H9 (cell line): Measurements from ENCODE around the gene RPS6KB2. TPM values are rescaled to one million over a fixed set of nuclear protein-coding genes. Genes with fewer than 3 reads are reported as not detected.

Experiments
- DNase-seq: peaks from one replicate; pipeline ENCODE4 v3.0.0-alpha.2; 2017
- H2AFZ ChIP-seq: one replicate; pipeline ENCODE4 v1.6.1; 2013; ENCODE audit warnings: mild to moderate bottlenecking, low read length, control low read depth, moderate library complexity
- H2AK5ac ChIP-seq: 2 replicates; pipeline ENCODE4 v1.6.1; 2013; ENCODE audit warnings: low read length, control low read depth, mixed read lengths; ENCODE audit not compliant: insufficient read length
- H2BK120ac ChIP-seq: one replicate; pipeline ENCODE4 v1.6.1; 2013; ENCODE audit warnings: low read depth, mild to moderate bottlenecking, low read length, control low read depth, inconsistent platforms; ENCODE audit not compliant: poor library complexity, severe bottlenecking
- H2BK12ac ChIP-seq: 2 replicates; pipeline ENCODE4 v1.6.1; 2013; ENCODE audit warnings: low read length, control low read depth, mixed read lengths, low read depth; ENCODE audit not compliant: insufficient read length
- H2BK15ac ChIP-seq: 2 replicates; pipeline ENCODE4 v1.6.1; 2013; ENCODE audit warnings: low read depth, low read length, control low read depth
- H2BK20ac ChIP-seq: one replicate; pipeline ENCODE4 v1.6.1; 2013; ENCODE audit warnings: low read depth, mild to moderate bottlenecking, low read length, control low read depth, inconsistent platforms; ENCODE audit not compliant: poor library complexity, severe bottlenecking
- H2BK5ac ChIP-seq: 2 replicates; pipeline ENCODE4 v1.6.1; 2013; ENCODE audit warnings: low read length, control low read depth, mixed read lengths; ENCODE audit not compliant: insufficient read length
- H3K14ac ChIP-seq: 2 replicates; pipeline ENCODE4 v1.6.1; 2013; ENCODE audit warnings: low read length, control low read depth; ENCODE audit not compliant: insufficient read depth
- H3K18ac ChIP-seq: 2 replicates; pipeline ENCODE4 v1.6.1; 2013; ENCODE audit warnings: low read depth, mild to moderate bottlenecking, mixed read lengths, low read length, control low read depth; ENCODE audit not compliant: insufficient read length
- H3K23ac ChIP-seq: 2 replicates; pipeline ENCODE4 v1.6.1; 2013; ENCODE audit warnings: low read length, control low read depth, mixed read lengths, low read depth; ENCODE audit not compliant: insufficient read length
- H3K23me2 ChIP-seq: 2 replicates; pipeline ENCODE4 v1.6.1; 2013; ENCODE audit warnings: low read depth, mild to moderate bottlenecking, mixed read lengths, low read length, control low read depth; ENCODE audit not compliant: insufficient read length, poor library complexity, severe bottlenecking
- H3K27ac ChIP-seq: 2 replicates; pipeline ENCODE4 v1.5.1; 2013; ENCODE audit warnings: low read length, control low read depth, mixed read lengths, low read depth; ENCODE audit not compliant: insufficient read length
- H3K27me3 ChIP-seq: 2 replicates; pipeline ENCODE4 v1.6.1; 2013; ENCODE audit warnings: low read length, control low read depth, inconsistent platforms; ENCODE audit not compliant: insufficient read depth
- H3K4ac ChIP-seq: 2 replicates; pipeline ENCODE4 v1.6.1; 2013; ENCODE audit warnings: low read depth, mild to moderate bottlenecking, control low read depth, inconsistent platforms, low read length, moderate library complexity
- H3K4me1 ChIP-seq: 2 replicates; pipeline ENCODE4 v1.6.1; 2013; ENCODE audit warnings: low read length, control low read depth, inconsistent platforms; ENCODE audit not compliant: insufficient read depth
- H3K4me2 ChIP-seq: 2 replicates; pipeline ENCODE4 v1.6.1; 2013; ENCODE audit warnings: low read length, control low read depth, mixed read lengths; ENCODE audit not compliant: insufficient read length, insufficient read depth
- H3K56ac ChIP-seq: 2 replicates; pipeline ENCODE4 v1.6.1; 2013; ENCODE audit warnings: low read depth, mild to moderate bottlenecking, mixed read lengths, low read length, control low read depth; ENCODE audit not compliant: insufficient read length
- H3K79me1 ChIP-seq: 2 replicates; pipeline ENCODE4 v1.6.1; 2013; ENCODE audit warnings: low read depth, mild to moderate bottlenecking, moderate library complexity, low read length, control low read depth, inconsistent platforms; ENCODE audit not compliant: insufficient read depth, poor library complexity, severe bottlenecking
- H3K79me2 ChIP-seq: 2 replicates; pipeline ENCODE4 v1.6.1; 2013; ENCODE audit warnings: low read length, control low read depth, inconsistent platforms; ENCODE audit not compliant: insufficient read depth
- H3K9ac ChIP-seq: 2 replicates; pipeline ENCODE4 v1.6.1; 2013; ENCODE audit warnings: low read length, control low read depth, mixed read lengths; ENCODE audit not compliant: insufficient read length; ENCODE audit errors: extremely low read depth
- H3K9me3 ChIP-seq: one replicate; pipeline ENCODE4 v1.6.1; 2013; ENCODE audit warnings: low read depth, low read length, inconsistent platforms; ENCODE audit not compliant: control insufficient read depth
- H3T11ph ChIP-seq: one replicate; pipeline ENCODE4 v1.6.1; 2013; ENCODE audit warnings: mild to moderate bottlenecking, low read length, control low read depth, inconsistent platforms
- H4K20me1 ChIP-seq: one replicate; pipeline ENCODE4 v1.6.1; 2013; ENCODE audit not compliant: control insufficient read depth, insufficient read length, insufficient read depth
- H4K5ac ChIP-seq: 2 replicates; pipeline ENCODE4 v1.6.1; 2013; ENCODE audit warnings: low read depth, mild to moderate bottlenecking, mixed read lengths, low read length, control low read depth; ENCODE audit not compliant: insufficient read length
- H4K8ac ChIP-seq: replicated peaks from 2 replicates; pipeline ENCODE4 v1.6.1; 2013; ENCODE audit warnings: low read length, control low read depth, mixed read lengths, low read depth; ENCODE audit not compliant: insufficient read length
- H4K91ac ChIP-seq: 2 replicates; pipeline ENCODE4 v1.6.1; 2013; ENCODE audit warnings: low read depth, mild to moderate bottlenecking, moderate library complexity, mixed read lengths, low read length, control low read depth; ENCODE audit not compliant: insufficient read length
- H3K27ac Mint-ChIP-seq, 3 experiments: 2 replicates in 2 of 3; 3 replicates in 1 of 3; pipeline ENCODE4 v1.8.0; 2020 to 2021; ENCODE audit warnings: mixed read lengths in 3 of 3, mild to moderate bottlenecking in 1 of 3, moderate library complexity in 1 of 3
- H3K27me3 Mint-ChIP-seq: 2 replicates; pipeline ENCODE4 v1.8.0; 2021; ENCODE audit warnings: low read depth, mild to moderate bottlenecking, moderate library complexity, mixed read lengths
- H3K36me3 Mint-ChIP-seq, 3 experiments: 2 replicates in 2 of 3; 3 replicates in 1 of 3; pipeline ENCODE4 v1.8.0; 2020 to 2021; ENCODE audit warnings: low read depth in 3 of 3, mixed read lengths in 3 of 3; ENCODE audit not compliant: insufficient read depth in 1 of 3
- H3K4me1 Mint-ChIP-seq, 2 experiments: 2 replicates each; pipeline ENCODE4 v1.8.0; 2020; ENCODE audit warnings: mixed read lengths in 2 of 2
- H3K4me3 Mint-ChIP-seq, 2 experiments: 2 replicates in 1 of 2; 3 replicates in 1 of 2; pipeline ENCODE4 v1.8.0; 2020 to 2021; ENCODE audit warnings: mild to moderate bottlenecking in 2 of 2, mixed read lengths in 2 of 2, moderate library complexity in 1 of 2
- H3K9me3 Mint-ChIP-seq, 2 experiments: 2 replicates in 1 of 2; 3 replicates in 1 of 2; pipeline ENCODE4 v1.8.0; 2020; ENCODE audit warnings: mild to moderate bottlenecking in 2 of 2, mixed read lengths in 2 of 2, moderate library complexity in 1 of 2
- CTCF ChIP-seq: fragments of 200-600 bp; sonication (generic); conservative IDR thresholded peaks from 3 replicates; pipeline ENCODE4 v1.8.0; 2021; ENCODE audit warnings: antibody characterized with exemption, mild to moderate bottlenecking
- WGBS: extraction: QIAGEN DNeasy Blood & Tissue Kit; methylation state at CpG from one replicate; pipeline ENCODE4 v1.1.7; 2013; ENCODE audit warnings: missing lambda C conversion rate, low lambda C conversion rate, mixed read lengths; ENCODE audit not compliant: insufficient read length; ENCODE audit errors: extremely low coverage; 5-methylcytosine and 5-hydroxymethylcytosine counted together
- total RNA-seq: library from RNA; stranded (reverse); gene quantifications from 2 replicates; pipeline ENCODE4 v1.2.1, GENCODE V29; 2021

Gene RPS6KB2
- total RNA-seq, 1 experiment from 2014 or later: 51.7 TPM

- no peak for DNase-seq
- Histone ChIP-seq H3K4me2 (no peak overlapping the region), H4K8ac (no peak overlapping the region), H2BK5ac (no peak overlapping the region), H2BK12ac (no peak overlapping the region), H3T11ph (no peak overlapping the region), H3K9ac (no peak overlapping the region), H3K79me1 (peaks cover 3% of the 10 kb centered on the region), H3K14ac (no peak overlapping the region), H2BK20ac (no peak overlapping the region), H4K20me1 (no peaks in the 10 kb centered on the region), H3K27ac (no peak overlapping the region), H3K18ac (no peak overlapping the region), H3K23me2 (peaks cover 5% of the 10 kb centered on the region), H2BK15ac (no peak overlapping the region), H2AFZ (no peak overlapping the region), H3K9me3 (no peaks in the 10 kb centered on the region), H4K5ac (no peak overlapping the region), H3K4ac (no peak overlapping the region), H4K91ac (no peak overlapping the region), H3K56ac (no peak overlapping the region), H3K23ac (no peak overlapping the region), H3K79me2 (peaks cover 4% of the 10 kb centered on the region; the same call in 1 of the 2 replicates), H3K27me3 (no peaks in the 10 kb centered on the region), H3K4me1 (0 out of 2 replicates have a peak, but pooled peaks cover 2% of the 10 kb centered on the region), H2BK120ac (no peak overlapping the region), H2AK5ac (no peak overlapping the region)
- WGBS: no CpG with 5 or more reads among the region's 6 CpGs
- Mint-ChIP-seq H3K36me3 (peaks cover 0 to 6% (median 5%) of the 10 kb centered on the region in 3 experiments; a peak in 3 of 7 replicates), H3K27me3 (peaks cover 16% of the 10 kb centered on the region), H3K4me3 (no peak overlapping the region), H3K4me1 (peaks cover 16 to 21% of the 10 kb centered on the region in 2 experiments), H3K9me3 (no peaks in the 10 kb centered on the region), H3K27ac (no peak overlapping the region)
- no peak for TF ChIP-seq CTCF
Measured at GRCh38 chr11:67405196-67405567, 23.1 kb upstream of the RPS6KB2 start.
